Loucy (cell line): ENCODE data around the gene MEOX1.

Experiments
- CTCF ChIP-seq: fragments of 200-600 bp; sonication (generic); conservative IDR thresholded peaks from 2 replicates; pipeline ENCODE4 v1.5.1; 2014; ENCODE audit warnings: mild to moderate bottlenecking, antibody characterized with exemption, low read length
- EZH2phosphoT487 ChIP-seq: fragments of 200-600 bp; IDR thresholded peaks from 2 replicates; pipeline ENCODE4 v1.6.1; 2018; ENCODE audit warnings: antibody characterized with exemption, mild to moderate bottlenecking, moderate library complexity, borderline replicate concordance

GRCh38 chr17:43689814-43690213, 28.1 kb upstream of the MEOX1 start:
- TF ChIP-seq CTCF (no peak), EZH2phosphoT487 (no peak)
